Measurements from ENCODE around the gene EXOC3.

Gene EXOC3

DNA sequence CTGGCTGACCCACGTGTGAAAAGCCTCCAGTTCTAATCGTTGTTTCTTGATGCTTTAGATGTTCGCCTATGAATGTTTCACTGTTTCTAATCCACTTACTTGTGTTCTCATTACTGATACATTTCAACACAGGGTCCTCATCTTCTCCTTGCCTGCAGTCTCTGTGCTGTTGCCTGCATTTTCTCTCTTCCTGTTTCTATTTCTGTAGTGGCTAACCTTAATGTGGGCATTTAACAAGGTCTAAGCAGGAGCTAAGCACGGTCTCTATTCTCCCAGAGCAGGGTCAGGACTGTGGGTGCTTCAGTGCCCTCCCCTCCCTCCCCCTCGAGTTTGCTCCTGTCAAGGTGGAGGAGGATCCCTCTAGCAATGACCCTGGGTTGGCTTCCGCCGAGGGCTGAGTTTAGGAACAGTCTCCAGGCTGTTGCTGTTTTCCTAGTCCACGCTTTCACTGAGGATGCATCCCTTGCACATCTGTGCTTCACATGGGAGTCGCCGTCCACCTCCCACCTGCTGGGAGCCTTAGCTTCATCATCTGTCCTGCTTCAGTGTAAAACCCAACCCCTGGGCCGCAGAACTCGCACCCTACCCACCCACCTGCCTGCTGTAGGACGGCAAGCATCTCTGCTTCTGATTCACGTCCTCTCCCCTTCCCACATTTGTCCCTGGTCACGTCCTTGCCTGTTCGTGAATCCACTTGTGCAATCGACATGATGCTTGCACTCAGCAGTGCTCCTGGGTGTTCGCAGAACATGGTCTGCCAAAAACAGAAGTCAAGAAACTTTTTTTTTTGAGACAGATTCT, 2.4 kb upstream of the EXOC3 start:
- DNase-seq: no peak

GRCh38 chr5:441996-442334, 1.0 kb upstream of the EXOC3 start:
- DNase-seq: no peak

DNA sequence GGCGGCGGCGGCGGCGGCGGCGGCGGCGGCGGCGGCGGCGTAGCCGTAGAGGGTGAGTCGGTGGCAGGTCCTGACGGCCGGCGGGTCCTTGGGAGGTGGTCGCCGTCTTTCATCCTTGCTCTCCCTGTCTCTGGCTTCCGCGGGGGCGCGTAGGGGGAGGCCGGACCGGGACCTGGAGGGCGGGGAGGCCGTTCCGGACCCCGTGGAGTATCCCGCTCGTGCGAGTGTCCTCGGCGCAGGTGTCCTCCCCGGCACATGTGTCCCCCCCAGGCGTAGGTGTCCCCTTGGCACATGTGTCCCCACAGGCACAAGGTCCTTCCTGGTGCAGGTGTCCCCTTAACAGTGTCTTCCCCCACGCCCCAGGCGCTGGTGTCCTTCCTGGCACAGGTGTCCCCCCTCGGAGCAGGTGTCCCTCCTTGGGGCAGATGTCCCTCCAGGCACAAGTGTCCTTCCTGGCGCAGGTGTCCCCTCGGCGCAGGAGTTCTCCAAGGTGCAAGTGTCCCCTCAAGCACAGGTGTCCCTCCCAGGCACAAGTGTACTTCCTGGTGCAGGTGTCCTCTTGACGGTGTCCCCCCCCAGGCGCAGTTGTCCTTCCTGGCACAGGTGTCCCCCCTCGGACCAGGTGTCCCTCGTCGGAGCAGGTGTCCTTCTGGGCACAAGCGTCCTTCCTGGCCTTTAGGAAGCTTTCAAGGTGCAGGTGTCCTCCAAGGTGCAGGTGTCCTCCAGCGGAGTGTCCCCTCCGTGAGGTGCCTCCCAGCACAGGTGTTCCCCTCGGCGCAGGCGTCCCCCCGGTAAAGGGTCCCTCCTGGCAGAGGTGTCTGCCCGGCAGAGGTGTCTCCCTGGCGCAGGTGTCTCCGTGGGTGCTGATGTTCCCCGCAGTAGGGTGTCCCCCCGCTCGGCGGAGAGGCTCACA, 519 bp downstream of the EXOC3 start:
- peak; percentile 53 for DNase-seq

DNA sequence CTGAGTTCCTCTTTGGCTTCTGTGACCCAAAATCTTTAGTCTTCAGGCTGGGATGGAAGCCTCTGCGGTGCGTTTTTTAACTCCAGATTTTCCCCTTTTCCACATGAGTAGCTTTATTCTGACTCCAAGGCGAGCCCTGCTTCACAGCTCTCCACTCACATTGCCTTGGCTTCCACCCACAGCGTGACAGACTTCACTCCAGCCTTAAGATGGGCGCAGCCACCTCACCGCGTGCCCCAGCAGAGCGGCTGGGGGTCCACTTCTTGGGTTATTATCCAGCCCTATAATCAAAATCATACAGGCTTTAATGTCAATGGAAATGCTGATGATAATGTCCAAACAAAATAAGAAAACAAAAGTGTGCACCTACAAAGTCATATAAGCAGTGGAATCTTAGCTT, 1.2 kb downstream of the EXOC3 start:
- no peak for DNase-seq

GRCh38 chr5:445591-445990, 2.6 kb downstream of the EXOC3 start:
- DNase-seq: no peak

DNA sequence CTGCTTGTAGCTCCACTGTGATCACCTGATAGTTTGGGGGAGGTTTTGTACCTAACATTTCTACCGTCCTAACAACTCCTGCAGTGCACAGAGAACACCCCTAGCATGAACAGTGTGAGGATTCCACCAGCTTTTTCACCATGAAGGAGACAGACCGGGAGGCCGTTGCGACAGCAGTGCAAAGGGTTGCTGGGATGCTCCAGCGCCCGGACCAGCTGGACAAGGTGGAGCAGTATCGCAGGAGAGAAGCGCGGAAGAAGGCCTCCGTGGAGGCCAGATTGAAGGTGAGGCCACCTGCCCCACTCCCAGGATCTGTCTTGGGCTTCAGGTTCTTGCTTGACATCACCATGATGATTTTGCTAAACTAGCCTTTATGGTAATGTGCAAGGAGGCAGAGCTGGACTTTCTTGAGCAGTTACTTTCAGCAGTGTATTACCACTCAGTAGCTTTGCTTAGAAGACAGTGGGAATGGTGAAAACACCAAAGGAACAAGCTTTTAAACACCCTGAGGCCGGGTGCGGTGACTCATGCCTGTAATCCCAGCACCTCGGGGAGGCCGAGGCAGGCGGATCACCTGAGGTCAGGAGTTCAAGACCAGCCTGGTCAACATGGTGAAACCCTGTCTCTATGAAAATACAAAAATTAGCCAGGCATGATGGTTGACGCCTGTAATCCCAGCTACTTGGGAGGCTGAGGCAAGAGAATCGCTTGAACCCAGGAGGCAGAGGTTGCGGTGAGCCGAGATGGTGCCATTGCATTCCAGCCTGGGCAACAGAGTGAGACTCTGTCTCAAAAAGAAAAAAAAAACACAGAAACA, 3.3 kb downstream of the EXOC3 start:
- no peak for DNase-seq

DNA sequence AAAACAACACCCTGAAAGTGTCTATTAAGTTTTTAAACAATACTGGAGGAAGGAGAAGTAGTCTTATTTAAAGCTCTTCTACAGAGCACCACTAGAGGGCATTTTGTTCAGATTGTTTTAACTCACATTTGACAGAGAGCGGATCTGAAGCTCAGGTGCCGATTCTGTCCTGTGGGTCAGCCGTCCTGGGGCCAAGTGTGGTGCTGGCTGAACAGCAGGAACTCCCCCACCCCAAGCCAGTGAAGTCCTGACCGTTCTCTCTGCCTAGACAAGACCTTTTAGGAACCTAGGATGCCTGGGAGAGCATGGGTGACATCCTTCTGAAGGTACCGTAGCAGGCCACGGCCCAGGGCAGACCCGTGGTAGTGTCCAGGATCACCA, 3.9 kb downstream of the EXOC3 start:
- DNase-seq: no peak

- DNase-seq: no peak
Observed at GRCh38 chr5:447501-447900, 4.5 kb downstream of the EXOC3 start.

- no peak for DNase-seq
Observed at GRCh38 chr5:448061-448765, 5.2 kb downstream of the EXOC3 start.

GRCh38 chr5:448766-449090, 5.8 kb downstream of the EXOC3 start:
- DNase-seq: no peak

DNA sequence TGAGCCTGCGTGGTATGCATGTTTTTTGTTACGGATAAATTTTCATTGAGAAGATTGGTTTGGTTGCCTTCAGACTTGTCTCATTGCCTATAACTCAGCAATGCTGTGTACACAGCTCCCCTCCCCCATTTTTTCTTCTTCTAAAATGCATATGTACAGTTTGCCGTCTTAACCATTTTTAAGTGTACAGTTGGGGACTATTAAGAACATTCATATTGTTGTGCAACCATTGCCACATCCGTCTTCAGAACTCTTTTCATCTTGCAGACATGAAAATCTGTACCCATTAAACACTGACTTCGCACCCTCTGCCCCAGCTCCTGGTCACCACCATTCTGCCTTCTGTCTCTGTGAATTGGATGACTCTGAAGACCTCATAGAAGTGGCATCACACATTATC, 6.2 kb downstream of the EXOC3 start:
- no peak for DNase-seq

DNA sequence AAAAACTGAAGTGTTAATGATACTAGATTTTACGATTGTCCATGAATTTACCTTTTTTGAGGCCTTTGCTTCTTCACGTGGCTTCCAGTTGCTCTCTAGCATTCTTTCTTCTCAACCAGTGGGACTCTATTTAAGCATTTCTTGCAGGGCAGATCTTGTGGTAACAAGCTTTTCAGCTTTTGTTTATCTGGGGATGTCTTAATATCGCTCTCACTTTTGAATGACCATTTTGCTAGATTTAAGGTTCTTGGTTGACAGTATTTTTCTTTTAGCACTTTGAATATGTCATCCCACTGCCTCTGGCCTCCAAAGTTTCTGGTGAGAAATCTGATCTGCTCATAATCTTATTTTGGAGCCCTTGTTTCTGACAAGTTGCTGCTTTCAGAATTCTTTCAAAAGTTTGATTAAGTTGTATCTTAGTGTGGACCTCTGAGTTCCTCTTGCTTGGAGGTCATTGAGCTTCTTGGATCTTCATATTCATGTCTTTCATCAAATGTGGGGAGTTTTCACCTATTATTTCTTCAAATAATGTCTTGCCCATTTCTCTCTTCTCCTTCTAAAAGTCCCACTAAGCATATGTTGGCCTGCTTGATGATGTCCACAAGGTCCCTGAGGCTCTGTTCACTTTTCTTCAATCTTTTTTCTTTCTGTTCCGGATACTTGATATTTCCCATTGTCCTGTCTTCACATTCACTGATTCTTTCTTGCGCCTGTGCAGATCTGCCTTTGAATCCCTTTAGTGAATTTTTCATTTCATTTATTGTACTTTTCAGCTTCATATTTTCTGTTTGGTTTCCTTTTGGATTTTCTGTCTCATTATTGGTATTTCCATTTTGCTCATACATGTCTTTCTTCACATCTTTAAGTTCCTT, 8.8 kb downstream of the EXOC3 start:
- no peak for DNase-seq

DNA sequence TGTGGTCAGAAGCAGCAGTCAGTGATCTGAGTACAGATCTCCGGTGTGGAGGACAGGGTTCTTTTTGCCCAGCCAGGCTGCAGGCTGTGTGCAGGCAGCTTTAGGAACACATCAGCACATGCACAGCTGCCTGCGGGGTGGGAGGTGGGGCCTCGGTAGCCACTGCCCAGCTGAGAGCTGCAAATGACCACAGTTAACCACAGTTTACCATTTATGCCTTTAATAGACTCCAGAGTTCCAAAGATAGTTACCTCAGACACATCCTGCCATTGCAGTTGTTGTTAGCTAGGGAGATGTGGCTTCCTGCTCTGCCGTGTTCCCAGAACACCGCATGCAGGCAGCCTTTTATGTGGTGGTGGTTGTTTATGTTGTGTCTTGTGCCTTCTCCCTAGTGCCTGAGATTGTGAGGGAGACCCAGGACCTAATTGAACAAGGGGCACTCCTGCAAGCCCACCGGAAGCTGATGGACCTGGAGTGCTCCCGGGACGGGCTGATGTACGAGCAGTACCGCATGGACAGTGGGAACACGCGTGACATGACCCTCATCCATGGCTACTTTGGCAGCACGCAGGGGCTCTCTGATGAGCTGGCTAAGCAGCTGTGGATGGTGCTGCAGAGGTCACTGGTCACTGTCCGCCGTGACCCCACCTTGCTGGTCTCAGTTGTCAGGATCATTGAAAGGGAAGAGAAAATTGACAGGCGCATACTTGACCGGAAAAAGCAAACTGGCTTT, 10.2 kb downstream of the EXOC3 start:
- DNase-seq: no peak

GRCh38 chr5:453725-454481, 10.9 kb downstream of the EXOC3 start:
- DNase-seq: no peak

DNA sequence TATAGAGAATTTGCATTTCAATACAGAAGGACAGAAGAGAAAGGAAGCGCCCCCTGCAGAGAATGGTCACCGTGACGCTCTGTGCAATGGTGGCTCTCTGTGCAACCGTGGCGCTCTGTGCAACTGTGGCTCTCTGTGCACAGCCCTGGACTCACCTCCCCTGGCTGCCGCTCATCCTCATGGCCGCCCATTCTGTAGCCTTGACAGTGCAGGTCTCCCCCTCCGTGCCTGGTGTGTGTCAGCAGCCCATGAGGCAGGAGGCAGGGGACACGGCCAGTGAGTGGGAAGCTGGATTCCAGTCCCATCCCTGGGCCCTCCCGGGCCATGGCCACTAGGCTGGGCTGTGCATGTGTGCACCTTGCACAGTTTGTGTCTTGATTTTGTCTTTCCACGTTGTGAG, 12.0 kb downstream of the EXOC3 start:
- DNase-seq: no peak

- no peak for DNase-seq
Observed at GRCh38 chr5:455806-456205, 12.8 kb downstream of the EXOC3 start.

- no peak for DNase-seq
Observed at GRCh38 chr5:456351-457194, 13.6 kb downstream of the EXOC3 start.

DNA sequence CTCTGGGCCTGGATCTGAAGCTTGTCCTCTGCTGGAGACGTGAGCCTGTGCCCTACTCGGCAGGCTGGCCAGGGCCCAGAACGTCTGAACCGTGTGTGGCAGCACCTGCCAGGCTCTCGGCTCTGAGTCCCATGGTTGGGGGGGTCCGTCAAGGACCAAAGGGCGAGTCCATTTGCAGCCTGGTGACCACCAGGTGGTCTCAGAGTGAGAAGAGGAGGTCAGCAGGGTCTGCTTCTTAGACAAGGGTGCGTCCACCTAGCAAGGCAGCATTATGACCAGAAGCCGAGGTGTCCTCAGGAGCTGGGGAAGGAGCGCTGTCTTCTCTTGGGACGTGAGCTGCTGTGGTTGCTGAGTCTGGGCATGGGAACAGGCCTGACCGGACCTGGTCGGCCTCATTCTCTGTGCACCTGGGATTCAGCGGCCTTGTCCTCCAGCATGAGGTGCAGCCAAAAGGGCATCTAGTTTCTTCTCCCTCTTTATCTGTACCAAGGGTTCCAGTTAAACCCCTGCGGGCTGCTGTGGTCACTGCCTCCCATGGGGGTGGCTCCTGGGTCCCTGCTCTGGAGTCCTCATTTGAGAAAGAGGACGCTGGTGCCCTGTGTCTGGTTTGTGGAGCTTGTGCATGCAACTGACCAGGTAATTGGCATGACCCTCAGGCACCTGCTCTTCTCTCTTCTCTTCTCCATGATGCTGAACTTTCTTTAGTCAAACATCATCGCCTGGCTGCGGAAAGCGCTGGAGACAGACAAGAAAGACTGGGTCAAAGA, 14.4 kb downstream of the EXOC3 start:
- no peak for DNase-seq

Measured in activated naive CD4-positive, alpha-beta T cell treated with Interleukin-2 at 50 U/mL for 16 hours (primary cell).